Duodenal mucosa (tissue), 2 donors: ENCODE measurements around the gene PNPO.
"Not testable (repeated sequence)": the region's sequence is repeated elsewhere in the genome, so short reads cannot be mapped to it uniquely, and the experiment has no call there.

Experiments
- H3K27ac ChIP-seq: one replicate; pipeline ENCODE4 v1.7.0; 2013; ENCODE audit warnings: low read depth, low read length
- H3K27me3 ChIP-seq, 2 donors: one replicate each; pipeline ENCODE4 v1.7.0; 2013; ENCODE audit warnings: low read length in 2 of 2, control low read depth in 1 of 2; ENCODE audit not compliant: insufficient read depth in 2 of 2, control insufficient read depth in 1 of 2
- H3K36me3 ChIP-seq, 2 donors: one replicate each; pipeline ENCODE4 v1.7.0; 2013; ENCODE audit warnings: low read length in 2 of 2, control low read depth in 1 of 2; ENCODE audit not compliant: insufficient read depth in 2 of 2, control insufficient read depth in 1 of 2
- H3K4me1 ChIP-seq, 2 donors: one replicate each; pipeline ENCODE4 v1.7.0; 2013; ENCODE audit warnings: low read length in 2 of 2, control low read depth in 1 of 2; ENCODE audit not compliant: insufficient read depth in 2 of 2, control insufficient read depth in 1 of 2
- H3K4me3 ChIP-seq, 2 donors: one replicate each; pipeline ENCODE4 v1.7.0; 2013; ENCODE audit warnings: low read length in 2 of 2, low read depth in 1 of 2
- H3K9ac ChIP-seq, 2 donors: one replicate each; pipeline ENCODE4 v1.7.0; 2013; ENCODE audit warnings: low read length in 2 of 2, low read depth in 1 of 2
- H3K9me3 ChIP-seq, 2 donors: one replicate each; pipeline ENCODE4 v1.7.0; 2013; ENCODE audit warnings: low read length in 2 of 2, control low read depth in 1 of 2; ENCODE audit not compliant: control insufficient read depth in 1 of 2

Gene PNPO

DNA sequence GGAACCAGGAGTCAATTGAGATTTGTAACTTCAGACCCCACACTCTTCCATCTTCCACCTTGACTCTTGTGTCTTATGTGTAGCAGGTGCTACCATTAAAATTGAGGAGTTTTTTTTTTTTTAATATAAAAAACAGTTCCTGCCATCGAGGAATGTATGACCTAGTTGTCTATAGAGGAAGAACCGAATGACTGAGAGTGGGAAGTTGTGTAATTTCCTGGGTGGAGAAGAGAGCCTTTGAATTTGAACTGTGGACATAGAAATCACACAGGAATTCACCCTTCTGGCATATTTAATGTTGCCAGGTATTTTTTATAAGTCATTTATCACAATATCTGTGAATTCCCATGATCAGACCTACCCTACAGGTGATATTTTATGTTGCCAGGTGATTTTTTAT, 23.4 kb upstream of the PNPO start:
- Histone ChIP-seq H3K36me3 (peaks cover 7 to 35% of the 10 kb centered on the region in 2 donors), H3K4me1 (no peaks in the 10 kb centered on the region), H3K9ac (no peak overlapping the region), H3K9me3 (no peaks in the 10 kb centered on the region), H3K27ac (no peak overlapping the region), H3K27me3 (no peaks in the 10 kb centered on the region), H3K4me3 (no peak overlapping the region)

DNA sequence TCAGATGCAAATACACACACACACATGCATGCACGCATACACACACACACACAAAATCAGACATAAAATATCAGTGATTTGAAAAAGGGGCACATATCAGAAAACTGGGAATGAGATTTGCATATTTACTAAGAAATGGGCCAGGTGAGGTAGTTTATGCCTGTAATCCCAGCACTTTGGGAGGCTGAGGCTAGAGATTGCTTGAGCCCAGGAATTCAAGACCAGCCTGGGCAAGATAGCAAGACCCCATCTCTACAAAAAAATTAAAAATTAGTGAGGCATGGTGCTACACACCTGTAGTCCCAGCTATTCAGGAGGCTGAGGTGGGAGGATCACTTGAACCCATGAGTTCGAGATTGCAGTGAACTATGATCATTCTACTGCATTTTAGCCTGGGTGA, 22.4 kb upstream of the PNPO start:
- Histone ChIP-seq H3K27ac (no peak overlapping the region), H3K27me3 (no peaks in the 10 kb centered on the region), H3K4me3 (no peak overlapping the region), H3K36me3 (peaks cover 11 to 45% of the 10 kb centered on the region in 2 donors), H3K9me3 (no peaks in the 10 kb centered on the region), H3K4me1 (no peaks in the 10 kb centered on the region), H3K9ac (no peak overlapping the region)

DNA sequence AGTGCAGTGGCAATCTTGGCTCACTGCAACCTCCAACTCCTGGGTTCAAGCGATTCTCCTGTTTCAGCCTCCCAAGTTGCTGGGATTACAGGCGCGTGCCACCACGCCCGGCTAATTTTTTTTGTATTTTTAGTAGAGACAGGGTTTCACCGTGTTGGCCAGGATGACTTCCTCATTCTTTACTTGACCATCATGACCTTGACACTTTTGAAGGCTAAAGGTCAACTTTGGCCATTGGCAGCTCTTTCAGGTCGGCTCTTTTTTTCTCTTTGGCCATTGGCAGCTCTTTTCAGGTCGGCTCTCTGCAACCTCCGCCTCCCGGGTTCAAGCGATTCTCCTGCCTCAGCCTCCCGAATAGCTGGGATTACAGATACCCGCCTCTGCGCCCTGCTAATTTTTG, 21.5 kb upstream of the PNPO start:
- H3K27ac ChIP-seq, H3K9me3 ChIP-seq, H3K4me3 ChIP-seq, H3K27me3 ChIP-seq, H3K9ac ChIP-seq, H3K4me1 ChIP-seq: not testable (repeated sequence)
- peaks cover 15 to 53% of the 10 kb centered on the region in 2 donors for H3K36me3 ChIP-seq

DNA sequence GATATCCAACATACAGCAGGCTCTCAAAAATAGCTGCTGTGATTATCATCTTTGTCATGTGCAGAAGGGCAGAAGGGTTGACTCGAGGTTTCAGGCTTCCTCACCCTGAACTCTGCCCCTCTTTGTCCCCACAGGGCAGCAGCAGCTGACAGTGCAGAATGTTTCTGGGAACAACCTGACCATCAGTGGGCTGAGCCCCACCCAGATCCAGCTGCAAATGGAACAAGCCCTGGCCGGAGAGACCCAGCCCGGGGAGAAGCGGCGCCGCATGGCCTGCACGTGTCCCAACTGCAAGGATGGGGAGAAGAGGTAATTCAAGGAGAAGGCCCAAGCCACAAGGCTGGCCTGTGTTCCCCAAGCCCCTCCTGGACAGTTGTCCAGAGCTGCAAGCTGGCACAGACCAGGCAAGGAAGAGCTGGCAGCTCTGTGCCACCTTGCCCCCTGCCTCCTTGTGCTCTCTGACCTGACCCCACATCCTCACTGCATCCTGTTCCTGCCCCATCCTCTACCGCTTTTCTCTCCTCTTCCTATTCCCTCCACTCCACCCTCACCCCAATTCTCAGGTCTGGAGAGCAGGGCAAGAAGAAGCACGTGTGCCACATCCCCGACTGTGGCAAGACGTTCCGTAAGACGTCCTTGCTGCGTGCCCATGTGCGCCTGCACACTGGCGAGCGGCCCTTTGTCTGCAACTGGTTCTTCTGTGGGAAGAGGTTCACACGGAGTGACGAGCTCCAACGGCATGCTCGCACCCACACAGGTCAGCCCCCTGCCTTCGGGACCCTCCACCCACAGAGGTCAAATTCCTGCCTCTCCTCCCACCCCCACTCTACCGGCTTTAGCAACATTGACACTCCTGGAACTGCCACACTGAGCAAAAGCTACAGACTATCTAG, 16.3 kb upstream of the PNPO start:
- Histone ChIP-seq H3K4me1 (peaks cover 6 to 12% of the 10 kb centered on the region in 2 donors), H3K36me3 (peaks cover 32 to 55% of the 10 kb centered on the region in 2 donors), H3K4me3 (no peak overlapping the region), H3K9ac (no peak overlapping the region), H3K9me3 (no peaks in the 10 kb centered on the region), H3K27ac (no peak overlapping the region), H3K27me3 (no peaks in the 10 kb centered on the region)

- Histone ChIP-seq H3K27ac (no peak overlapping the region), H3K4me3 (no peak overlapping the region), H3K4me1 (peaks cover 6 to 14% of the 10 kb centered on the region in 2 donors), H3K9ac (no peak overlapping the region), H3K9me3 (no peaks in the 10 kb centered on the region), H3K27me3 (no peaks in the 10 kb centered on the region), H3K36me3 (peaks cover 34 to 55% of the 10 kb centered on the region in 2 donors)
Observed at GRCh38 chr17:47925678-47925988, 15.7 kb upstream of the PNPO start.

GRCh38 chr17:47927821-47928400, 13.5 kb upstream of the PNPO start:
- H3K27ac ChIP-seq: no peak overlapping the region
- peaks cover 28 to 43% of the 10 kb centered on the region in 2 donors for H3K36me3 ChIP-seq
- no peak overlapping the region for H3K4me3 ChIP-seq
- no peak overlapping the region for H3K9ac ChIP-seq
- H3K27me3 ChIP-seq: no peaks in the 10 kb centered on the region
- peaks cover 6 to 14% of the 10 kb centered on the region in 2 donors for H3K4me1 ChIP-seq
- H3K9me3 ChIP-seq: no peaks in the 10 kb centered on the region

GRCh38 chr17:47928415-47928814, 13.0 kb upstream of the PNPO start:
- Histone ChIP-seq H3K27ac (no peak overlapping the region), H3K36me3 (peaks cover 23 to 40% of the 10 kb centered on the region in 2 donors), H3K4me1 (peaks cover 6 to 14% of the 10 kb centered on the region in 2 donors), H3K4me3 (no peak overlapping the region), H3K9me3 (no peaks in the 10 kb centered on the region), H3K9ac (no peak overlapping the region), H3K27me3 (no peaks in the 10 kb centered on the region)

GRCh38 chr17:47929218-47930000, 12.0 kb upstream of the PNPO start:
- no peak overlapping the region for H3K27ac ChIP-seq
- no peak overlapping the region for H3K9ac ChIP-seq
- peaks cover 6 to 14% of the 10 kb centered on the region in 2 donors for H3K4me1 ChIP-seq
- H3K27me3 ChIP-seq: no peaks in the 10 kb centered on the region
- no peaks in the 10 kb centered on the region for H3K9me3 ChIP-seq
- no peak overlapping the region for H3K4me3 ChIP-seq
- peaks cover 23 to 31% of the 10 kb centered on the region in 2 donors for H3K36me3 ChIP-seq

- peaks cover 10 to 11% of the 10 kb centered on the region in 2 donors for H3K36me3 ChIP-seq
- no peak overlapping the region for H3K27ac ChIP-seq
- H3K4me3 ChIP-seq: no peak overlapping the region
- H3K9me3 ChIP-seq: no peaks in the 10 kb centered on the region
- H3K9ac ChIP-seq: no peak overlapping the region
- no peaks in the 10 kb centered on the region for H3K27me3 ChIP-seq
- peaks cover 6 to 14% of the 10 kb centered on the region in 2 donors for H3K4me1 ChIP-seq
Observed at GRCh38 chr17:47931848-47932247, 9.5 kb upstream of the PNPO start.

- Histone ChIP-seq H3K27ac (no peak overlapping the region), H3K4me3 (no peak overlapping the region), H3K9me3 (no peaks in the 10 kb centered on the region), H3K4me1 (peaks cover under 1 to 3% of the 10 kb centered on the region in 2 donors), H3K27me3 (no peaks in the 10 kb centered on the region), H3K9ac (no peak overlapping the region), H3K36me3 (peaks cover 3 to 4% of the 10 kb centered on the region in 2 donors)
Observed at GRCh38 chr17:47934856-47935255, 6.5 kb upstream of the PNPO start.
